IPS-20b (cell line): ENCODE results near the gene KRTAP3-3.
"Not testable (repeated sequence)": the region's sequence is repeated elsewhere in the genome, so short reads cannot be mapped to it uniquely, and the experiment has no call there.

Source experiments
- H3K27ac ChIP-seq: one replicate; pipeline ENCODE4 v1.5.1; 2013; ENCODE audit warnings: low read length
- H3K27me3 ChIP-seq: 2 replicates; pipeline ENCODE4 v1.6.1; 2013; ENCODE audit warnings: mild to moderate bottlenecking, low read length, inconsistent platforms; ENCODE audit not compliant: insufficient read depth
- H3K36me3 ChIP-seq: 2 replicates; pipeline ENCODE4 v1.6.1; 2013; ENCODE audit warnings: low read depth, mild to moderate bottlenecking, inconsistent platforms, low read length, moderate library complexity; ENCODE audit not compliant: insufficient read depth
- H3K4me1 ChIP-seq: 2 replicates; pipeline ENCODE4 v1.6.1; 2013; ENCODE audit warnings: mild to moderate bottlenecking, control low read depth, inconsistent platforms, low read length, moderate library complexity; ENCODE audit not compliant: insufficient read depth
- H3K4me3 ChIP-seq: 2 replicates; pipeline ENCODE4 v1.5.1; 2013; ENCODE audit warnings: mild to moderate bottlenecking, low read length, inconsistent platforms
- H3K9ac ChIP-seq: 2 replicates; pipeline ENCODE4 v1.6.1; 2013; ENCODE audit warnings: low read depth, mild to moderate bottlenecking, inconsistent platforms, low read length, moderate library complexity
- H3K9me3 ChIP-seq: 2 replicates; pipeline ENCODE4 v1.6.1; 2013; ENCODE audit warnings: mild to moderate bottlenecking, low read depth, low read length, inconsistent platforms; ENCODE audit not compliant: insufficient read depth

Gene KRTAP3-3

DNA sequence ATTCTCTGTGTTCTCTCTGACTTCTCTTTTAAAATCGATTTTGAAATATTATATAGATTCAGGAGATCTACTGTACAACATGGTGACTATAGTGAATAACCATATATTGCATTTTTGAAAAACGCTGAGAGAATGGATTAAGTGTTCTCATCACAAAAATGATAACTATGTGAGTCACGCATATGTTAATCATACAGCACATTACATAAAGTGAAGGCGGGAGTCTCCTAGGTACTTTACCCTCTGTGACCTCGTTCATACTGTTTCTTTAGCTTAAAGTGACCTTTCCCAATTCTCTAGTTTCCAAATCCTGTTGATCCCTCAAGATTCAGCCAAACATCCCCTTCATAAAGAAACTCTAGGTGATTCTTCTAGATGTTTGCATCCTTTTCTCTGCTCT is 8.8 kb upstream of the KRTAP3-3 start:
- H3K27me3 ChIP-seq = no peaks in the 10 kb centered on the region
- H3K4me3 ChIP-seq = no peak overlapping the region
- H3K9me3 ChIP-seq = no peaks in the 10 kb centered on the region; the same call in 1 of the 2 replicates
- H3K27ac ChIP-seq = no peak overlapping the region
- H3K36me3 ChIP-seq = no peaks in the 10 kb centered on the region
- no peaks in the 10 kb centered on the region for H3K4me1 ChIP-seq
- H3K9ac ChIP-seq = no peak overlapping the region; the same call in 1 of the 2 replicates

DNA sequence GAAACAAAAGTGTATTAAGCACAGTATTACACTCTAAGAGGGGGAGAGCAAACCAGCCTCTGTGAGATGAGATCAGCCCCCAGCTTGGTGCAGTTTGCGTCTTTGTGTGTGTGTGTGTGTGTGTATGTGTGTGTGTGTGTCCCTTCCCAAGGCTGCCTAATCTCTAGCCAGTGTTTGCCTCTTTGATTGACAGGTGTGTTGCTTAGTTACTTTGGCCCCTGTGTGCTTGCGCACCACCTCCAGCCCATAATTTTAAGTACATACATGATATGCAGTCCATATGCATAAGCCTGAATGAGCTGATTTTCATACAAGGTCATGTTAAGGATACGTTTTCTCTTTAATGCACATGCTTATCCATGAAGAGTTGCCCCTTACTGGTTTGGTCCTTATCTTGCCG is 7.8 kb upstream of the KRTAP3-3 start:
- no peak overlapping the region for H3K4me3 ChIP-seq
- H3K9me3 ChIP-seq = no peaks in the 10 kb centered on the region
- no peaks in the 10 kb centered on the region for H3K27me3 ChIP-seq
- H3K36me3 ChIP-seq = no peaks in the 10 kb centered on the region
- H3K9ac ChIP-seq = no peak overlapping the region
- no peaks in the 10 kb centered on the region for H3K4me1 ChIP-seq
- H3K27ac ChIP-seq = no peak overlapping the region

DNA sequence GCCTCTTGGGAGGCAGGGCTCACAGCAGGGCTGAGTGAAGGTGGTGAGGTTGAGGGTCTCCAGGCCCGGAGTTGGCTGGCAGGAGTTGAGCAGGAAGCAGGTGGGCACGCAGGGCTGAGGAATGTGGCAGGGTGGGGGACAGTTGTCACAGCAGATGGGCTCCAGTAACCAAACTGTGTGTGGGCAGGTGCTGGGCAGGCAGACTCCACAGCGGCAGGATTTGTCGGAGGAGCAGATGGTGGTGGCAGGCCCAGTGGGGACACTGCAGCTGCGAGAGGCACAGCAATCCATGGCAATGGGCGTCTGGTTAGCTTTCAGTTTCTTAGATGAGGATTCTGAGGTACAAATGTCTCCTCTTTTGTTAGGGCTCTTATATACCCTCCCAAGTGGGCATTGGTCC is 5.6 kb upstream of the KRTAP3-3 start, which contains the start of gene KRTAP3-2:
Gene KRTAP3-2 (minus strand): TSS at position 344 of the 400 bp plus-strand sequence. CDS start 53 bp downstream, at position 291.
- H3K27me3 ChIP-seq = not testable (repeated sequence)

DNA sequence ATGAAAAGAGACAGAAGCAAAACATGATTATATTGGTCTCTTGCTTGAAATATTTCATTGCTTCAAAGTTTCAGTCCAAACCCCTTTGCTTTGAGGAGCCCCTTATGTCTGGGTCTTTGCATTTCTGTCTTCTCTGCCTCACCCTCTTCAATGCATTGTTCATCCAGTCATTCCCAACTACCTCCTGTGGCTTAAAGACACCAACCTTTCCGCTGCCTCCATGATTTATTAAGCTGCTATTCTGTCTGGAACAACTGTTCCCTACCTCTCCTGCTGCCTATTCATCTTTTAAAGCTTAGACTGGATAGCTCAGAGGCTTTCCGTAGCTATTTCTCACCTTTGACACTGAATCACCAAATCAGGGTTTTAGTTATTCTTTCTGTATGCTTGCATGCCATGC is 3.4 kb upstream of the KRTAP3-3 start:
- Histone ChIP-seq H3K36me3 (no peaks in the 10 kb centered on the region), H3K9ac (no peak overlapping the region), H3K4me1 (no peaks in the 10 kb centered on the region), H3K9me3 (no peaks in the 10 kb centered on the region), H3K27me3 (no peaks in the 10 kb centered on the region), H3K27ac (no peak overlapping the region), H3K4me3 (no peak overlapping the region)

More for the DNA sequence above, 5.6 kb upstream of the KRTAP3-3 start, which contains the start of gene KRTAP3-2:
- H3K4me3 ChIP-seq, H3K4me1 ChIP-seq, H3K9me3 ChIP-seq, H3K36me3 ChIP-seq, H3K9ac ChIP-seq, H3K27ac ChIP-seq: not testable (repeated sequence)

DNA sequence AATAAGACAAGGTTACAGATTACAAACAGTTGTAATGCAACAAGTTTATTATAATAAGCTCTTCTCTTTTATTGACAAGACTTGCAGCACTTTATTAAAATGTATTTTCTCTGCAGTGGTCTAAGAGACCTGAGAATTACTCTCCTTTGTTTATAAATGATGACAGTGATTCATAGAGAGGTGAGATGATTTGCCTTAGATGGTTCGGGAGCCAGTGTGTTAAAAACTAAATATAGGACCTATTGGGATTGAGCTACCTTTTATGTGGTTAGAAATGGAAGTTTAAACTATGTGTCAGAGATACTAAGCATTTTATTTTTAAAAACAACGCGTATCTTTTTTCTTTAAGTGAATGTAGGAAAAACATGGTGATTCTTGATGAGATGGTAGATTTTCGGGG is 2.9 kb upstream of the KRTAP3-3 start:
- H3K4me3 ChIP-seq = no peak overlapping the region
- no peaks in the 10 kb centered on the region for H3K9me3 ChIP-seq
- H3K36me3 ChIP-seq = no peaks in the 10 kb centered on the region
- H3K9ac ChIP-seq = no peak overlapping the region
- H3K27ac ChIP-seq = no peak overlapping the region
- H3K4me1 ChIP-seq = no peaks in the 10 kb centered on the region
- H3K27me3 ChIP-seq = no peaks in the 10 kb centered on the region

DNA sequence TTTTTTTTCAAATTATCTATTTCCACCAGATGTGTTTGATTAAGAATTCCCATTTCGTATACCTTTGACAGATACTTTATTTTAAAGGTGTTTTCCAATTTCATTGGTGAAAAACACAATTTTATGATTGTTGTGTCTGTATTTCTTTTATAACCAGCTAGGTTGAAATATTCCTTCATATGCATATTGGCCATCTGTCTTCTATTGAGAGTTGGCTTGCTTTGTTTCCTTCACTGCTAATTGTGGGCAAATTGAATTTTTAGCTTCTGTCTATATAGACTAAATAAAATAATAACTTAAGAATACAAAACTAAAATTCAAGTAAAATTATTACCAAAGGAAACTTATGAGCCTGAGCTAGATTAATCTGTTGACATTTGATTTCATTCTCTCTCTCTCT is 1.2 kb upstream of the KRTAP3-3 start:
- H3K4me1 ChIP-seq = no peaks in the 10 kb centered on the region
- H3K36me3 ChIP-seq = no peaks in the 10 kb centered on the region
- H3K9ac ChIP-seq = no peak overlapping the region
- no peak overlapping the region for H3K27ac ChIP-seq
- no peak overlapping the region for H3K4me3 ChIP-seq
- no peaks in the 10 kb centered on the region for H3K27me3 ChIP-seq
- no peaks in the 10 kb centered on the region for H3K9me3 ChIP-seq

DNA sequence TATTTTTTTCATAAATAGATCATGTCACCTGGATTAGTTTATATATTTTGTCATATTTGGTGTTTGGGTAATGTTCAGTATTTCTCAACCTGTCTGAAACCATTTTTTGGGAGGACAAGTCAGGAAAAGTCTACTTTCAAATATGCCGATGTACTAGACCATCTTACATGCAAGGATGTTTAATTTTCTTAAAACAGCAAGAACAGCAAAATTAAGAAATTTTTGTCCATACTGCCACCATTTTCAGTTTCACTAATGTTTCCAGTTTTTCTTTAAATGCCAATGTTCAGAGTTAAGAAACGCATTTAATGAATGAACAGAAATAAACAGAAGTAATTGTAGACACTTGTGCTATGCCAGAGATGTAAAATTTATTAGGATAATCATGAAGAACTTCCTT is 880 bp downstream of the KRTAP3-3 start:
- Histone ChIP-seq H3K4me1 (no peaks in the 10 kb centered on the region), H3K36me3 (no peaks in the 10 kb centered on the region), H3K9ac (no peak overlapping the region), H3K27me3 (no peaks in the 10 kb centered on the region), H3K9me3 (no peaks in the 10 kb centered on the region), H3K27ac (no peak overlapping the region), H3K4me3 (no peak overlapping the region)

DNA sequence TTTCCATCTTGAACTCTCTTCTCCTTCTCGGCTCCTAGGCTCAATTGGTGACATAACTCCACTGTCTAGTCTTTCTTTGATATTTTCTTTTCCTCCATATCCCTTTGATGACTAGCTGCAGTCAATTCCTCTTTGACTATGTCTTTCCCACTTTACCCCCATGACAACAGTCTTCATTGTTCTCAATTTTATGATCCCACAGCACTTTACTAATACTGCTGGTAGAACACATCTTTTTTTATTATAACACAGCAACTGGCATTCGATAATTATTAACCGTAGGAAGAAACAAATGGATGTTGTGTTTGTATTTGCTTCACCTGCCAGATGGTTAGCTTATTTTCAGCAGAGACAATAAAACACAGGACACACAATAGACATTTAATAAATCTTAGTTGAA is 1.3 kb downstream of the KRTAP3-3 start:
- no peaks in the 10 kb centered on the region for H3K4me1 ChIP-seq
- H3K27ac ChIP-seq = no peak overlapping the region
- no peaks in the 10 kb centered on the region for H3K36me3 ChIP-seq
- H3K27me3 ChIP-seq = no peaks in the 10 kb centered on the region
- no peaks in the 10 kb centered on the region for H3K9me3 ChIP-seq
- no peak overlapping the region for H3K4me3 ChIP-seq
- no peak overlapping the region for H3K9ac ChIP-seq

DNA sequence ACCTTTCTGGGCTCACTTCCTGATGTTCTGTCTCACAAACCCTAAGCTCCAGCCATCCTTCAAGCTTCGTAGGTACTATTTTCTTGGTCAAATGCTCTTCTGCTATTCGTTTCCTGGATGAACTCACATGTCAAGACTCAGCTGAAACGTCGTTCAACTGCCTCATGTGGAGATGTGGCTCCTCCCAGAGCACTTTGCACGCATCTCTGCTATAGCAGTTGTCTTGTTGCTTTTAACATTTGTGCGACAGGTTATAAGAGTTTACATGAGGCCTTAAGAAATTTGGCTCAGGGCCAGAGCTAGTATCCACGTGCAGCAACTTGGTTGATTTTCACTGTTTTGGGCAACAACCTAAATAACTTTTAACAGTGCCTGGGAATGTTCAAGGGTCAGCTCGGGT is 7.0 kb downstream of the KRTAP3-3 start:
- H3K9me3 ChIP-seq = no peaks in the 10 kb centered on the region
- H3K36me3 ChIP-seq = no peaks in the 10 kb centered on the region
- no peak overlapping the region for H3K9ac ChIP-seq
- H3K27ac ChIP-seq = no peak overlapping the region
- H3K4me3 ChIP-seq = no peak overlapping the region
- no peaks in the 10 kb centered on the region for H3K27me3 ChIP-seq
- no peaks in the 10 kb centered on the region for H3K4me1 ChIP-seq

DNA sequence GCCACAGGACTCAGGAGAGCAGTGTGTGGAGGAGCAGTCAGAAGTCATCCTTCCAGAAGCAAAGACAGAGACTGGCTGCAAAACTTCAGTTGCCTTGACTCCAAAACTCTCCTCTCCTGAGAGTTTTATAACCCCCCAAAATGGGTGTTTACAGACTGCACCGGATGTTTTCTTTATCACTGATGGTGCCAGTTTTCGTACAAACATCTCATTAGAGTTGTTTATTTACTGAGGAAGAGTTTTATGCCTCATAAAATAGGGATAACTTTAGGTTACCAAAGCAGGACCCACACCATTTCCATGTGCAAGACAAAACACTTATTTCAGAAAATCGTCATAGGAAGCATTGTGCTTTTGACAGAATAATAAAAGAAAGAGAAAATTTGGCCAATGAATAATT is 9.7 kb downstream of the KRTAP3-3 start, which contains the start of gene KRT40:
Gene KRT40 (minus strand): TSS at position 101 of the 400 bp plus-strand sequence. CDS start 53 bp downstream, at position 48.
- Histone ChIP-seq H3K9me3 (no peaks in the 10 kb centered on the region), H3K4me1 (no peaks in the 10 kb centered on the region; the same call in 1 of the 2 replicates), H3K9ac (no peak within 1 kb of the TSS), H3K4me3 (no peak within 1 kb of the TSS), H3K27ac (no peak within 1 kb of the TSS), H3K27me3 (no peaks in the 10 kb centered on the region), H3K36me3 (no peaks in the 10 kb centered on the region)

DNA sequence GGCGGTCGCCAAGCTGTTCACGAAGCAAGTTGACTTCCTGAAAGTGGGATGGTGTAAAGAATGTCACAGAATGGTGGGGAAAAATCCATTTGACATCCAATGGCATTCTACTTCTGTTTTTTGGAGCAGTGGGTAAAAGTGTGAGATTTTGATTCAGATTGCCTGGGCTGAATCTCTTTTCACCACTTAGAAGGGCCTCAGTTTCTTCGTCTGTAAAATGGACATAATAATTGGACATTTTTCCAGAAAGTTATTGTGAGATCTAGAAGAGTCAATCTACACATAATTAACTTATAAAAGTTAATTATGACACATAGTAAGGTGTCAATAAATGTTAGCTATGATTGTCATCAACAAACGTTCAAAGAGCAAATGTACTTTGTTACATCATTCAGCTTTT is 12.8 kb downstream of the KRTAP3-3 start:
- Histone ChIP-seq H3K27me3 (no peaks in the 10 kb centered on the region), H3K4me3 (no peak overlapping the region), H3K36me3 (no peaks in the 10 kb centered on the region), H3K9me3 (no peaks in the 10 kb centered on the region), H3K4me1 (no peaks in the 10 kb centered on the region; the same call in 1 of the 2 replicates), H3K27ac (no peak overlapping the region), H3K9ac (no peak overlapping the region)

DNA sequence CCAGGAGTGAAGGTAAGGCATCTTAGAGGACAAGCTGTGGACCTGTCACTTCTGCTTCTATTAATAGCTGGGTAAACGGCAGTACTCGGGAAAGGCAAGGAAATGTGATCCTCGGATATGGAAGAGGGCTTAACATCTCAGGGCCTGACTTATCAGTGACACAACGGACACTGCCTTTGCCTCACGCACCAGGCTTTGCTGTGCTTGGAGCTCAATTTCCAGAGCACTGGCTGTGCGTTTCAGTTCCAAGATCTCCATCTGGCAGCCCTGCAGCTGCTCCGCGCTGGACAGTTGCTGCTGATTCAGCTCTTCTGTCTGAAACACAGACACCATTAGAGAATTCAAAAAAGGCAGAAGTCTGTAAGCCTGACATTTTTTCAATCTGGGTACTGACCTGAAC is 13.4 kb downstream of the KRTAP3-3 start:
- Histone ChIP-seq H3K27me3 (no peaks in the 10 kb centered on the region), H3K27ac (no peak overlapping the region), H3K4me1 (no peaks in the 10 kb centered on the region; the same call in 1 of the 2 replicates), H3K4me3 (no peak overlapping the region), H3K9ac (no peak overlapping the region), H3K36me3 (no peaks in the 10 kb centered on the region), H3K9me3 (no peaks in the 10 kb centered on the region)
